CD14-positive monocyte (primary cell): ENCODE measurements around the gene DENND4A. TPM values are rescaled to one million over a fixed set of nuclear protein-coding genes. Genes with fewer than 3 reads are reported as not detected.

ENCODE experiments used
- DNase-seq, 3 donors: peaks; one replicate each; pipeline ENCODE4 v3.0.0-alpha.2; 2011 to 2022
- H2AFZ ChIP-seq: 2 replicates; pipeline ENCODE4 v1.6.0; 2012; ENCODE audit warnings: mild to moderate bottlenecking, low read depth, low read length, inconsistent platforms; ENCODE audit not compliant: insufficient read depth, poor library complexity, severe bottlenecking
- H3K27ac ChIP-seq, 2 donors: 1 replicate in 1 of 2; 2 replicates in 1 of 2; pipeline ENCODE4 v1.5.1; 2012 to 2013; ENCODE audit warnings: low read length in 2 of 2, control low read depth in 1 of 2, inconsistent platforms in 1 of 2, low read depth in 1 of 2, mild to moderate bottlenecking in 1 of 2
- H3K27me3 ChIP-seq, 2 donors: one replicate each; pipeline versions ENCODE4 v1.6.0 to v1.6.1; 2011 to 2013; ENCODE audit warnings: low read length in 2 of 2; ENCODE audit not compliant: control insufficient read depth in 2 of 2, insufficient read depth in 2 of 2
- H3K36me3 ChIP-seq, 2 donors: replicated peaks in 1 of 2; 1 replicate in 1 of 2; 2 replicates in 1 of 2; pipeline versions ENCODE4 v1.5.1 to v1.6.1; 2012 to 2013; ENCODE audit warnings: low read length in 2 of 2, control low read depth in 1 of 2, inconsistent platforms in 1 of 2, mild to moderate bottlenecking in 1 of 2; ENCODE audit not compliant: insufficient read depth in 2 of 2, control insufficient read depth in 1 of 2
- H3K4me1 ChIP-seq, 2 donors: 1 replicate in 1 of 2; 2 replicates in 1 of 2; pipeline versions ENCODE4 v1.5.1 to v1.6.1; 2012 to 2013; ENCODE audit warnings: low read length in 2 of 2, control low read depth in 1 of 2, inconsistent platforms in 1 of 2, mild to moderate bottlenecking in 1 of 2, moderate library complexity in 1 of 2; ENCODE audit not compliant: insufficient read depth in 2 of 2, control insufficient read depth in 1 of 2
- H3K4me2 ChIP-seq: replicated peaks from 2 replicates; pipeline ENCODE3; 2012; ENCODE audit warnings: low read length, moderate library complexity, mild to moderate bottlenecking; ENCODE audit not compliant: poor library complexity, severe bottlenecking; ENCODE audit errors: extremely low read depth
- H3K4me3 ChIP-seq, 3 experiments: fragments of 200-600 bp in 1 of 3; sonication (generic) in 1 of 3; replicated peaks in 1 of 3; 1 replicate in 2 of 3; 2 replicates in 1 of 3; pipeline ENCODE4 v1.5.1; 2011 to 2013; ENCODE audit warnings: low read length in 3 of 3, mild to moderate bottlenecking in 3 of 3, control low read depth in 2 of 3, low read depth in 2 of 3, inconsistent platforms in 1 of 3, moderate library complexity in 1 of 3
- H3K79me2 ChIP-seq: 2 replicates; pipeline ENCODE4 v1.6.0; 2012; ENCODE audit warnings: mild to moderate bottlenecking, control low read depth, inconsistent platforms, low read length, moderate library complexity; ENCODE audit not compliant: insufficient read depth
- H3K9ac ChIP-seq: 2 replicates; pipeline ENCODE4 v1.6.0; 2017; ENCODE audit warnings: low read length, mild to moderate bottlenecking; ENCODE audit not compliant: insufficient read depth, poor library complexity, severe bottlenecking
- H3K9me3 ChIP-seq, 2 donors: replicated peaks in 1 of 2; 1 replicate in 1 of 2; 2 replicates in 1 of 2; pipeline versions ENCODE4 v1.5.1 to v1.6.1; 2012 to 2013; ENCODE audit warnings: low read length in 2 of 2, control low read depth in 1 of 2; ENCODE audit not compliant: control insufficient read depth in 1 of 2, insufficient read depth in 1 of 2
- H4K20me1 ChIP-seq: 2 replicates; pipeline ENCODE4 v1.6.0; 2012; ENCODE audit warnings: mild to moderate bottlenecking, low read length, control low read depth, moderate library complexity; ENCODE audit not compliant: insufficient read depth
- H3K27ac Mint-ChIP-seq, 7 donors: one replicate each; pipeline ENCODE4 v1.8.0; 2020; ENCODE audit warnings: mild to moderate bottlenecking in 7 of 7, mixed read lengths in 7 of 7, moderate library complexity in 6 of 7, inconsistent platforms in 2 of 7
- H3K27me3 Mint-ChIP-seq, 3 donors: one replicate each; pipeline ENCODE4 v1.8.0; 2021 to 2022; ENCODE audit warnings: low read depth in 3 of 3, mild to moderate bottlenecking in 3 of 3, mixed read lengths in 3 of 3, moderate library complexity in 3 of 3, inconsistent platforms in 1 of 3
- H3K36me3 Mint-ChIP-seq, 2 donors: one replicate each; pipeline ENCODE4 v1.8.0; 2020; ENCODE audit warnings: mixed read lengths in 2 of 2, inconsistent platforms in 1 of 2, mild to moderate bottlenecking in 1 of 2
- H3K4me1 Mint-ChIP-seq: one replicate; pipeline ENCODE4 v1.8.0; 2020; ENCODE audit warnings: mild to moderate bottlenecking, mixed read lengths
- H3K4me3 Mint-ChIP-seq, 2 donors: one replicate each; pipeline ENCODE4 v1.8.0; 2020; ENCODE audit warnings: mild to moderate bottlenecking in 2 of 2, mixed read lengths in 2 of 2, moderate library complexity in 1 of 2
- H3K9me3 Mint-ChIP-seq, 7 donors: one replicate each; pipeline ENCODE4 v1.8.0; 2020 to 2022; ENCODE audit warnings: mixed read lengths in 7 of 7, mild to moderate bottlenecking in 6 of 7, moderate library complexity in 6 of 7, inconsistent platforms in 2 of 7
- CTCF ChIP-seq: fragments of 200-600 bp; IDR thresholded peaks from one replicate; pipeline ENCODE4 v1.8.0; 2022; ENCODE audit warnings: antibody characterized with exemption, mild to moderate bottlenecking
- WGBS: methylation state at CpG from one replicate; pipeline ENCODE4 v1.1.5; 2013; ENCODE audit warnings: missing lambda C conversion rate; ENCODE audit not compliant: insufficient coverage; 5-methylcytosine and 5-hydroxymethylcytosine counted together
- intact Hi-C, 2 donors: fragments of 100-400 bp; cut with micrococcal nuclease; formaldehyde crosslinking; loops; one replicate each; pipeline versions ENCODE4 v1.15.0 to v1.15.1; 2023
- polyA plus RNA-seq, 3 donors: library from polyadenylated mRNA; depleted of rRNA in 1 of 3; unstranded in 2 of 3; stranded (reverse) in 1 of 3; fragments of 300-500 nt in 2 of 3; fragments of >200 nt in 1 of 3; fragmentation: Illumina TruSeq in 2 of 3; gene quantifications; 1 replicate in 2 of 3; 2 replicates in 1 of 3; pipeline ENCODE4 v1.2.3, GENCODE V29; 2012 to 2021

The DENND4A gene
- polyA plus RNA-seq, 3 donors: 4.6 to 11.0 (median 6.9) TPM

GRCh38 chr15:65646486-65646885 lies 145.6 kb downstream of the DENND4A start:
- intact Hi-C loops: no loop called here
- no peaks in the 10 kb centered on the region for H4K20me1 ChIP-seq
- H3K36me3 ChIP-seq: peaks cover 3 to 7% of the 10 kb centered on the region in 2 donors
- Mint-ChIP-seq H3K4me1 (no peaks in the 10 kb centered on the region), H3K4me3 (no peak overlapping the region), H3K9me3 (no peaks in the 10 kb centered on the region), H3K27me3 (no peaks in the 10 kb centered on the region), H3K36me3 (peaks cover 6 to 10% of the 10 kb centered on the region in 2 donors), H3K27ac (no peak overlapping the region)
- no peak overlapping the region for H2AFZ ChIP-seq
- no peak overlapping the region for H3K4me2 ChIP-seq
- no peaks in the 10 kb centered on the region for H3K27me3 ChIP-seq
- H3K79me2 ChIP-seq: no peaks in the 10 kb centered on the region
- H3K9me3 ChIP-seq: no peaks in the 10 kb centered on the region
- 100% methylated on average over 2 of the region's 4 CpGs for WGBS
- H3K27ac ChIP-seq: no peak overlapping the region
- no peak overlapping the region for H3K4me3 ChIP-seq
- H3K9ac ChIP-seq: no peak overlapping the region
- DNase-seq: no peak
- TF ChIP-seq CTCF: no peak
- no peaks in the 10 kb centered on the region for H3K4me1 ChIP-seq

GRCh38 chr15:65645392-65645791 lies 146.7 kb downstream of the DENND4A start:
- Histone ChIP-seq H4K20me1 (no peaks in the 10 kb centered on the region), H2AFZ (no peak overlapping the region), H3K9ac (no peak overlapping the region), H3K4me1 (no peaks in the 10 kb centered on the region), H3K4me2 (no peak overlapping the region), H3K27me3 (no peaks in the 10 kb centered on the region), H3K27ac (no peak overlapping the region), H3K9me3 (no peaks in the 10 kb centered on the region), H3K36me3 (peaks cover 0 to 5% of the 10 kb centered on the region in 2 donors), H3K79me2 (no peaks in the 10 kb centered on the region), H3K4me3 (no peak overlapping the region)
- H3K27ac Mint-ChIP-seq: no peak overlapping the region
- TF ChIP-seq CTCF: no peak
- intact Hi-C loops: no loop called here
- no peaks in the 10 kb centered on the region for H3K27me3 Mint-ChIP-seq
- H3K9me3 Mint-ChIP-seq: no peaks in the 10 kb centered on the region
- WGBS: no CpG with 5 or more reads among the region's 4 CpGs
- H3K4me3 Mint-ChIP-seq: no peak overlapping the region
- H3K4me1 Mint-ChIP-seq: no peaks in the 10 kb centered on the region
- H3K36me3 Mint-ChIP-seq: peaks cover 3 to 4% of the 10 kb centered on the region in 2 donors
- DNase-seq: no peak
